Measurements from ENCODE around the gene RPS6KA2.

Gene RPS6KA2

DNA sequence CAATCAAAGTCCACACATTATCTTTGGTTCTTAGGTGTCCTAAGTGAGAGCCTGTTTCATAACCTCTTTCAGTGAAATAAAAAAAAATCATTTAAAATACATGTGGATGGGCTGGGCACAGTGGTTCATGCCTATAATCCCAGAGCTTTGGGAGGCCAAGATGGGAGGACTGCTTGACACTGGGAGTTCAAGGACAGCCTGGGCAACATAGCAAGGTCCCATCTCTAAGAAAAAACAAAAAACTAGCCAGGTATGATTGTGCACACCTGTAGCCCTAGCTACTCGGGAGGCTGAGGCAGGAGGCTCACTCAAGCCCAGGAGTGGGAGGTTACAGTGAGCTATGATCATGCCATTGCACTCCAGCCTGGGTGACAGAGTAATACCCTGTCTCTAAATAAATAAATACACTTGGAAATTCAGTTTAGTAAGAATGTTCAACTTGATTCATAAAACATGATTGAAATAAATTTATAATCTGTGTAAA is 247.9 kb downstream of the RPS6KA2 start:
- Histone ChIP-seq H3K4me3 (replicated peaks; ENCODE audit: low read depth, low read length) (no peak overlapping the region), H3K36me3 (ENCODE audit: control insufficient read depth, insufficient read depth, low read length) (peaks cover 2% of the 10 kb centered on the region; the same call in 1 of the 2 replicates), H3K27me3 (replicated peaks; ENCODE audit: control insufficient read depth, insufficient read depth, low read length) (no peaks in the 10 kb centered on the region)
- no peak for TF ChIP-seq CTCF (IDR thresholded peaks at IDR 0.05; ENCODE audit: insufficient read depth, low read length, poor library complexity, severe bottlenecking)
- DNase-seq (ENCODE audit: extremely low read depth, insufficient read length) = no peak

DNA sequence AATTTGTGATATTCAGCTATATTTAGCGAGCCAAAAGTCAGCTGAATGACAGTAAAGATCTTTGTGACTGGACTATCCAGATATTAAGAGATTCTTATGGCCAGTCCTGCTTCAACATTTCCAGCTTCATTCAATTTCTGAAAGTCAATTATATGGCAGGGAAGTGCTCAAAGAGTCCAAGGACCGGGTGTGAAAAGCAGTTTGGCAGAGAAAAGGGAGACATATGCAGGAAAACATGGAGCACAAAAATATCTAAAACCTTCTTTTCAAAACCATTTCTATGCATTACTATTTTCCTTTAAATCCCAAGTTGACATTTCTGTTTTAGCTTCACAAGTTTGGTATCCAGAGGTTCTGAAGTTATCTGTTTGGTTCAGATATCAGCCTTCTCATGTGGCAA is 249.3 kb downstream of the RPS6KA2 start:
- no peak for DNase-seq (ENCODE audit: extremely low read depth, insufficient read length)
- TF ChIP-seq CTCF (IDR thresholded peaks at IDR 0.05; ENCODE audit: insufficient read depth, low read length, poor library complexity, severe bottlenecking) = no peak
- Histone ChIP-seq H3K4me3 (replicated peaks; ENCODE audit: low read depth, low read length) (no peak overlapping the region), H3K27me3 (replicated peaks; ENCODE audit: control insufficient read depth, insufficient read depth, low read length) (no peaks in the 10 kb centered on the region), H3K36me3 (ENCODE audit: control insufficient read depth, insufficient read depth, low read length) (peaks cover 2% of the 10 kb centered on the region; the same call in 1 of the 2 replicates)

DNA sequence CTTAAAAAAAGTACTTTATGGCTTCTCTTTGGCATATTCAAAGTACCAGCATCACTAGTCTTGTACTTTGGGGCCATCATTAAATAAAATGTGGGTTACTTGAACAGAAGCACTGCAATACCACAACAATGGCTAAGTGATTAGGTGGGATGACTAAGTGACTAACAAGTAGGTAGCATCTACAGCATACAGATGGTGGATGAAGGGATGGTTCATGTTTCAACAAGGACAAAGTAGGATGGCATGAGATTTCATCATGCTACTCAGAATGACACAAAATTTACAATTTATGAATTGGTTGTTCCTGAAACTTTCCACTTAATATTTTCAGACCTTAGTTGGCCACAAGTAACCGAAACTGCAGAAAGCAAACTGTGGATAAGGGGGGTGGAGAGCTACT is 252.0 kb downstream of the RPS6KA2 start:
- DNase-seq (ENCODE audit: extremely low read depth, insufficient read length) = no peak
- no peak overlapping the region for H3K4me3 ChIP-seq (replicated peaks; ENCODE audit: low read depth, low read length)
- H3K36me3 ChIP-seq (ENCODE audit: control insufficient read depth, insufficient read depth, low read length) = peaks cover 2% of the 10 kb centered on the region; the same call in 1 of the 2 replicates
- no peak for TF ChIP-seq CTCF (IDR thresholded peaks at IDR 0.05; ENCODE audit: insufficient read depth, low read length, poor library complexity, severe bottlenecking)
- no peaks in the 10 kb centered on the region for H3K27me3 ChIP-seq (replicated peaks; ENCODE audit: control insufficient read depth, insufficient read depth, low read length)

GRCh38 chr6:166370489-166370888 is 256.6 kb downstream of the RPS6KA2 start:
- Histone ChIP-seq H3K4me3 (replicated peaks; ENCODE audit: low read depth, low read length) (no peak overlapping the region), H3K36me3 (ENCODE audit: control insufficient read depth, insufficient read depth, low read length) (peaks cover 3% of the 10 kb centered on the region; the same call in 1 of the 2 replicates), H3K27me3 (replicated peaks; ENCODE audit: control insufficient read depth, insufficient read depth, low read length) (no peaks in the 10 kb centered on the region)
- no peak for TF ChIP-seq CTCF (IDR thresholded peaks at IDR 0.05; ENCODE audit: insufficient read depth, low read length, poor library complexity, severe bottlenecking)
- no peak for DNase-seq (ENCODE audit: extremely low read depth, insufficient read length)

GRCh38 chr6:166369782-166370181 is 257.3 kb downstream of the RPS6KA2 start:
- no peak for TF ChIP-seq CTCF (IDR thresholded peaks at IDR 0.05; ENCODE audit: insufficient read depth, low read length, poor library complexity, severe bottlenecking)
- H3K27me3 ChIP-seq (replicated peaks; ENCODE audit: control insufficient read depth, insufficient read depth, low read length) = no peaks in the 10 kb centered on the region
- no peak for DNase-seq (ENCODE audit: extremely low read depth, insufficient read length)
- no peak overlapping the region for H3K4me3 ChIP-seq (replicated peaks; ENCODE audit: low read depth, low read length)
- peaks cover 3% of the 10 kb centered on the region; the same call in 1 of the 2 replicates for H3K36me3 ChIP-seq (ENCODE audit: control insufficient read depth, insufficient read depth, low read length)

DNA sequence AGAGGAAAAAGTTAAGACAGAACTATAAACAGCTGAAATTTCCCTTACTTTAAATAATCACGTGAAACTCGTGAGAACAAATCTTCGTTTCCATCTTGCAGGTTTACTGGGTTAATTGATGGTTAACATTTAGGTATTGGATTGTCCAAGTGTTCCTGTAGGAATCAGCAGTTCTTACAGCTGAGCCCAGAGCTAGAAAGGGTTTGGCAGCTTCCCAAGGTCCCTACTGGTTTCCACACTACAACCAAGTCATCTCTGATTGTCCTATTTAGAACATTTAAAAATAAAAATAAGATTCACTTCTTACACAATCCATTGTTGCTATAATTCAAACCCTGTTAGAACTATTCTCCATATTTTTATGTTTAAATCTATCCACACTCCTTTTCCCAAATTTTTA is 260.1 kb downstream of the RPS6KA2 start:
- DNase-seq (ENCODE audit: extremely low read depth, insufficient read length) = no peak
- peaks cover 14% of the 10 kb centered on the region for H3K36me3 ChIP-seq (ENCODE audit: control insufficient read depth, insufficient read depth, low read length)
- no peak for TF ChIP-seq CTCF (IDR thresholded peaks at IDR 0.05; ENCODE audit: insufficient read depth, low read length, poor library complexity, severe bottlenecking)
- H3K4me3 ChIP-seq (replicated peaks; ENCODE audit: low read depth, low read length) = no peak overlapping the region
- no peaks in the 10 kb centered on the region for H3K27me3 ChIP-seq (replicated peaks; ENCODE audit: control insufficient read depth, insufficient read depth, low read length)
